Subcutaneous abdominal adipose tissue (tissue), 5 donors: ENCODE results near the gene LDLRAD3.
A peak's percentile ranks its signal among the peaks of the same experiment; 100 is the strongest.
"Not testable (repeated sequence)": the region's sequence is repeated elsewhere in the genome, so short reads cannot be mapped to it uniquely, and the experiment has no call there.

ENCODE experiments used
- H3K27ac ChIP-seq: one replicate; pipeline ENCODE4 v1.7.0; 2013; ENCODE audit warnings: low read depth, mild to moderate bottlenecking, inconsistent platforms, low read length, moderate library complexity
- H3K27me3 ChIP-seq, 5 donors: one replicate each; pipeline ENCODE4 v1.7.0; 2013; ENCODE audit warnings: low read length in 5 of 5, inconsistent platforms in 1 of 5; ENCODE audit not compliant: control insufficient read depth in 5 of 5, insufficient read depth in 4 of 5
- H3K36me3 ChIP-seq, 5 donors: one replicate each; pipeline ENCODE4 v1.7.0; 2013; ENCODE audit warnings: low read length in 5 of 5; ENCODE audit not compliant: control insufficient read depth in 5 of 5, insufficient read depth in 5 of 5
- H3K4me1 ChIP-seq, 5 donors: one replicate each; pipeline ENCODE4 v1.7.0; 2013; ENCODE audit warnings: low read length in 5 of 5, mild to moderate bottlenecking in 3 of 5, moderate library complexity in 1 of 5; ENCODE audit not compliant: control insufficient read depth in 5 of 5, insufficient read depth in 5 of 5
- H3K4me3 ChIP-seq, 5 donors: one replicate each; pipeline ENCODE4 v1.7.0; 2013; ENCODE audit warnings: low read length in 5 of 5, low read depth in 1 of 5
- H3K9ac ChIP-seq, 5 donors: one replicate each; pipeline ENCODE4 v1.7.0; 2013; ENCODE audit warnings: low read length in 5 of 5, mild to moderate bottlenecking in 4 of 5, moderate library complexity in 3 of 5
- H3K9me3 ChIP-seq, 5 donors: one replicate each; pipeline ENCODE4 v1.7.0; 2013; ENCODE audit warnings: low read length in 5 of 5; ENCODE audit not compliant: control insufficient read depth in 5 of 5
- donor health status: healthy.
- donor health status: healthy.
- donor health status: healthy.
- donor health status: healthy.
- donor health status: healthy.

The LDLRAD3 gene

GRCh38 chr11:35943713-35944502 is at the start of gene LDLRAD3:
Gene LDLRAD3 (plus strand): TSS chr11:35944062. CDS start chr11:35944099, 37 bp downstream.
- Histone ChIP-seq H3K9me3 (no peaks in the 10 kb centered on the region), H3K36me3 (no peaks in the 10 kb centered on the region), H3K27me3 (no peaks in the 10 kb centered on the region), H3K9ac (peak within 1 kb of the TSS; percentile 78 to 90 (median 83)), H3K4me3 (peak within 1 kb of the TSS; percentile 72 to 81 (median 81)), H3K4me1 (peaks cover 2 to 35% (median 27%) of the 10 kb centered on the region in 5 donors), H3K27ac (peak within 1 kb of the TSS; percentile 82)

- peaks cover 0 to 8% (median 6%) of the 10 kb centered on the region in 5 donors for H3K4me1 ChIP-seq
- H3K9me3 ChIP-seq: peaks cover 0 to 5% (median 0%) of the 10 kb centered on the region in 5 donors
- no peak overlapping the region for H3K9ac ChIP-seq
- no peaks in the 10 kb centered on the region for H3K27me3 ChIP-seq
- no peak overlapping the region for H3K4me3 ChIP-seq
- no peak overlapping the region for H3K27ac ChIP-seq
- no peaks in the 10 kb centered on the region for H3K36me3 ChIP-seq
These were observed 46.8 kb upstream of the LDLRAD3 start for GRCh38 chr11:35897019-35897418.

GRCh38 chr11:35902961-35903360 is 40.9 kb upstream of the LDLRAD3 start:
- Histone ChIP-seq H3K36me3 (no peaks in the 10 kb centered on the region), H3K9ac (no peak overlapping the region), H3K9me3 (peaks cover 6 to 19% (median 12%) of the 10 kb centered on the region in 5 donors), H3K27ac (no peak overlapping the region), H3K4me3 (no peak overlapping the region), H3K27me3 (no peaks in the 10 kb centered on the region), H3K4me1 (peaks cover 0 to 1% (median 0%) of the 10 kb centered on the region in 5 donors)

GRCh38 chr11:35905646-35906276 is 38.1 kb upstream of the LDLRAD3 start:
- Histone ChIP-seq H3K4me1 (peaks cover 0 to 3% (median 0%) of the 10 kb centered on the region in 5 donors), H3K27me3 (no peaks in the 10 kb centered on the region), H3K9me3 (peaks cover 6 to 14% (median 12%) of the 10 kb centered on the region in 5 donors), H3K27ac (no peak overlapping the region), H3K4me3 (no peak overlapping the region), H3K9ac (no peak overlapping the region), H3K36me3 (no peaks in the 10 kb centered on the region)

GRCh38 chr11:35906277-35906661 is 37.6 kb upstream of the LDLRAD3 start:
- Histone ChIP-seq H3K9me3 (peaks cover 6 to 14% (median 12%) of the 10 kb centered on the region in 5 donors), H3K9ac (no peak overlapping the region), H3K36me3 (no peaks in the 10 kb centered on the region), H3K4me3 (no peak overlapping the region), H3K4me1 (peaks cover 0 to 3% (median 0%) of the 10 kb centered on the region in 5 donors), H3K27ac (no peak overlapping the region), H3K27me3 (no peaks in the 10 kb centered on the region)

GRCh38 chr11:35906681-35907080 is 37.2 kb upstream of the LDLRAD3 start:
- Histone ChIP-seq H3K36me3 (no peaks in the 10 kb centered on the region), H3K4me3 (no peak overlapping the region), H3K4me1 (peaks cover 0 to 3% (median 0%) of the 10 kb centered on the region in 5 donors), H3K27me3 (no peaks in the 10 kb centered on the region), H3K9ac (no peak overlapping the region), H3K9me3 (peaks cover 6 to 14% (median 12%) of the 10 kb centered on the region in 5 donors), H3K27ac (no peak overlapping the region)

- H3K27me3 ChIP-seq: no peaks in the 10 kb centered on the region
- no peak overlapping the region for H3K4me3 ChIP-seq
- no peaks in the 10 kb centered on the region for H3K36me3 ChIP-seq
- peaks cover 2 to 7% (median 6%) of the 10 kb centered on the region in 5 donors for H3K9me3 ChIP-seq
- no peak overlapping the region for H3K27ac ChIP-seq
- H3K9ac ChIP-seq: no peak overlapping the region
- H3K4me1 ChIP-seq: peaks cover 0 to 3% (median 0%) of the 10 kb centered on the region in 5 donors
These were observed 36.0 kb upstream of the LDLRAD3 start for GRCh38 chr11:35907648-35908431.

GRCh38 chr11:35908432-35908771 is 35.5 kb upstream of the LDLRAD3 start:
- not testable (repeated sequence) for H3K9ac ChIP-seq, H3K36me3 ChIP-seq, H3K27me3 ChIP-seq, H3K27ac ChIP-seq, H3K4me1 ChIP-seq, H3K4me3 ChIP-seq, H3K9me3 ChIP-seq

GRCh38 chr11:35909511-35910265 is 34.2 kb upstream of the LDLRAD3 start:
- Histone ChIP-seq H3K4me1 (peaks cover 0 to 3% (median 0%) of the 10 kb centered on the region in 5 donors), H3K27ac (no peak overlapping the region), H3K27me3 (no peaks in the 10 kb centered on the region), H3K9me3 (no peaks in the 10 kb centered on the region), H3K4me3 (no peak overlapping the region), H3K9ac (no peak overlapping the region), H3K36me3 (no peaks in the 10 kb centered on the region)
